HEK293 (cell line): ENCODE measurements around the gene SKI.

Experiments
- TCF7L2 ChIP-seq: IDR thresholded peaks from 2 replicates; pipeline ENCODE4 v1.6.1; 2011; ENCODE audit warnings: low read depth, mild to moderate bottlenecking, inconsistent platforms, low read length, moderate library complexity, borderline replicate concordance
- ZNF138 ChIP-seq: fragments of 450-650 bp; formaldehyde crosslinking; IDR thresholded peaks from 2 replicates; pipeline ENCODE4 v1.5.1; 2016; ENCODE audit warnings: missing biosample characterization, missing genetic modification characterization, borderline replicate concordance
- ZNF335 ChIP-seq: fragments of 450-650 bp; formaldehyde crosslinking; conservative IDR thresholded peaks from 2 replicates; pipeline ENCODE4 v1.5.1; 2016; ENCODE audit warnings: missing biosample characterization, missing genetic modification characterization
- ZNF394 ChIP-seq: fragments of 450-650 bp; formaldehyde crosslinking; IDR thresholded peaks from 2 replicates; pipeline ENCODE4 v1.5.1; 2016; ENCODE audit warnings: missing biosample characterization, missing genetic modification characterization, mild to moderate bottlenecking, moderate library complexity, borderline replicate concordance
- ZNF529 ChIP-seq: fragments of 450-650 bp; formaldehyde crosslinking; IDR thresholded peaks from 2 replicates; pipeline ENCODE4 v1.5.1; 2017; ENCODE audit warnings: missing genetic modification characterization, missing biosample characterization; ENCODE audit not compliant: insufficient replicate concordance
- ZNF560 ChIP-seq: fragments of 450-650 bp; formaldehyde crosslinking; IDR thresholded peaks from 2 replicates; pipeline ENCODE4 v1.5.1; 2017; ENCODE audit warnings: missing biosample characterization, missing genetic modification characterization, borderline replicate concordance
- TF ChIP-seq, protein P1 (sequence below): fragments of 450-650 bp; formaldehyde crosslinking; IDR thresholded peaks from 2 replicates; pipeline ENCODE4 v1.5.1; 2016; ENCODE audit warnings: missing biosample characterization, missing genetic modification characterization
- TF ChIP-seq, protein P2 (sequence below): fragments of 450-650 bp; IDR thresholded peaks from 2 replicates; pipeline ENCODE4 v1.5.1; 2018; ENCODE audit warnings: missing biosample characterization, missing genetic modification characterization
- TF ChIP-seq, protein P3 (sequence below): fragments of 450-650 bp; formaldehyde crosslinking; IDR thresholded peaks from 2 replicates; pipeline ENCODE4 v1.5.1; 2016; ENCODE audit warnings: missing biosample characterization, missing genetic modification characterization

DNA sequence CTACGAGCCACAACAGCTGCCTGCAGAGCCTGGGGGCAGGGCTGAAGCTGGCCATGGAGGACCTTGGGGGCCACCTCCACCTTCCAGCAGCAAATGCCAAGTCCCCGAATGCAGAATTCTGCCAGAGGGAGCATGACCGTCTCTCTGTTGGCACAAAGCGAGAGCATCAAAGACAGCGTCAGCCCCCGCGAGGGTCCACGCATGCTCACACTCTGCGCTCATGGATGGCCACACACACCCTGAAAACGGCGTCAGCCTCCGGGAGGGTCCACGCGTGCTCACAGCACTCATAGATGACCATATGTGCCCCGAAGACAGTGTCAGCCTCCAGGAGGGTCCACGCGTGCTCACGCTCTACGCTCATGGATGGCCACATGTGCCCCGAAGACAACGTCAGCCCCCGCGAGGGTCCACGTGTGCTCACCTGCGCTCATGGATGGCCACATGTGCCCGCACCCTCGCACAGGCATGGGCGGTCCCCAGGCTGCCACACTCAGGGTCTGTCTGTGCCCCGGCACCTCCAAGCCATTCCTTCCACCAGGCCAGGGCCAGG, 116.7 kb downstream of the SKI start:
- TF ChIP-seq, protein P1, sequence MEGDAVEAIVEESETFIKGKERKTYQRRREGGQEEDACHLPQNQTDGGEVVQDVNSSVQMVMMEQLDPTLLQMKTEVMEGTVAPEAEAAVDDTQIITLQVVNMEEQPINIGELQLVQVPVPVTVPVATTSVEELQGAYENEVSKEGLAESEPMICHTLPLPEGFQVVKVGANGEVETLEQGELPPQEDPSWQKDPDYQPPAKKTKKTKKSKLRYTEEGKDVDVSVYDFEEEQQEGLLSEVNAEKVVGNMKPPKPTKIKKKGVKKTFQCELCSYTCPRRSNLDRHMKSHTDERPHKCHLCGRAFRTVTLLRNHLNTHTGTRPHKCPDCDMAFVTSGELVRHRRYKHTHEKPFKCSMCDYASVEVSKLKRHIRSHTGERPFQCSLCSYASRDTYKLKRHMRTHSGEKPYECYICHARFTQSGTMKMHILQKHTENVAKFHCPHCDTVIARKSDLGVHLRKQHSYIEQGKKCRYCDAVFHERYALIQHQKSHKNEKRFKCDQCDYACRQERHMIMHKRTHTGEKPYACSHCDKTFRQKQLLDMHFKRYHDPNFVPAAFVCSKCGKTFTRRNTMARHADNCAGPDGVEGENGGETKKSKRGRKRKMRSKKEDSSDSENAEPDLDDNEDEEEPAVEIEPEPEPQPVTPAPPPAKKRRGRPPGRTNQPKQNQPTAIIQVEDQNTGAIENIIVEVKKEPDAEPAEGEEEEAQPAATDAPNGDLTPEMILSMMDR (tag by site-specific recombination) = no peak
- TF ChIP-seq ZNF335 (tag by site-specific recombination) (no peak), TCF7L2 (no peak), ZNF138 (tag by site-specific recombination) (no peak), ZNF394 (tag by site-specific recombination) (no peak), ZNF560 (tag by site-specific recombination) (no peak), ZNF529 (tag by site-specific recombination) (no peak)
- TF ChIP-seq, protein P2, sequence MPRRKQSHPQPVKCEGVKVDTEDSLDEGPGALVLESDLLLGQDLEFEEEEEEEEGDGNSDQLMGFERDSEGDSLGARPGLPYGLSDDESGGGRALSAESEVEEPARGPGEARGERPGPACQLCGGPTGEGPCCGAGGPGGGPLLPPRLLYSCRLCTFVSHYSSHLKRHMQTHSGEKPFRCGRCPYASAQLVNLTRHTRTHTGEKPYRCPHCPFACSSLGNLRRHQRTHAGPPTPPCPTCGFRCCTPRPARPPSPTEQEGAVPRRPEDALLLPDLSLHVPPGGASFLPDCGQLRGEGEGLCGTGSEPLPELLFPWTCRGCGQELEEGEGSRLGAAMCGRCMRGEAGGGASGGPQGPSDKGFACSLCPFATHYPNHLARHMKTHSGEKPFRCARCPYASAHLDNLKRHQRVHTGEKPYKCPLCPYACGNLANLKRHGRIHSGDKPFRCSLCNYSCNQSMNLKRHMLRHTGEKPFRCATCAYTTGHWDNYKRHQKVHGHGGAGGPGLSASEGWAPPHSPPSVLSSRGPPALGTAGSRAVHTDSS (tag by site-specific recombination) = no peak
- TF ChIP-seq, protein P3, sequence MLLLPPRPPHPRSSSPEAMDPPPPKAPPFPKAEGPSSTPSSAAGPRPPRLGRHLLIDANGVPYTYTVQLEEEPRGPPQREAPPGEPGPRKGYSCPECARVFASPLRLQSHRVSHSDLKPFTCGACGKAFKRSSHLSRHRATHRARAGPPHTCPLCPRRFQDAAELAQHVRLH (tag by site-specific recombination) = no peak
